Thoracic aorta (tissue), 2 donors: ENCODE measurements around the gene PPP2R5D. TPM values are rescaled to one million over a fixed set of nuclear protein-coding genes. Genes with fewer than 3 reads are reported as not detected.

ENCODE experiments used
- ATAC-seq: fragments of 150-250 bp; one replicate; pipeline ENCODE4 v1.8.0; 2017; ENCODE audit warnings: low read depth; ENCODE audit not compliant: insufficient number of reproducible peaks, low FRiP score
- DNase-seq: peaks from one replicate; pipeline ENCODE4 v3.0.0-alpha.2; 2020; ENCODE audit warnings: low spot score
- H3K27ac ChIP-seq, 2 donors: fragments of 200-600 bp; sonication (generic); 1 replicate in 1 of 2; 2 replicates in 1 of 2; pipeline ENCODE4 v1.5.1; 2016; ENCODE audit warnings: mild to moderate bottlenecking in 2 of 2, moderate library complexity in 2 of 2
- H3K27me3 ChIP-seq: fragments of 200-600 bp; sonication (generic); replicated peaks from 2 replicates; pipeline ENCODE4 v1.6.0; 2016; ENCODE audit warnings: mild to moderate bottlenecking; ENCODE audit not compliant: insufficient read depth
- H3K36me3 ChIP-seq: fragments of 200-600 bp; sonication (generic); one replicate; pipeline ENCODE4 v1.5.1; 2016
- H3K4me1 ChIP-seq, 2 donors: fragments of 200-600 bp; sonication (generic); 1 replicate in 1 of 2; 2 replicates in 1 of 2; pipeline versions ENCODE4 v1.5.1 to v1.6.0; 2016; ENCODE audit warnings: low read depth in 2 of 2, mild to moderate bottlenecking in 1 of 2; ENCODE audit not compliant: control insufficient read depth in 1 of 2
- H3K4me3 ChIP-seq: fragments of 200-600 bp; sonication (generic); 2 replicates; pipeline ENCODE4 v1.5.1; 2016; ENCODE audit warnings: mild to moderate bottlenecking
- H3K9me3 ChIP-seq: fragments of 200-600 bp; sonication (generic); 2 replicates; pipeline ENCODE4 v1.5.1; 2016
- CTCF ChIP-seq: fragments of 200-600 bp; sonication (generic); IDR thresholded peaks from one replicate; pipeline ENCODE4 v1.5.1; 2019; ENCODE audit warnings: antibody characterized with exemption
- total RNA-seq, 2 donors: library from RNA; depleted of rRNA; stranded (reverse); fragments of >200 nt; gene quantifications; one replicate each; pipeline versions ENCODE4 v1.1.0 to v1.2.3, GENCODE V29; 2016

PPP2R5D gene
- total RNA-seq, 2 donors from 2014 or later: 20.1 to 37.1 TPM

- no peak for DNase-seq
- Histone ChIP-seq H3K27ac (no peak overlapping the region), H3K36me3 (peaks cover 20% of the 10 kb centered on the region), H3K4me3 (peak overlapping the region; percentile 80), H3K4me1 (peaks cover 6 to 17% of the 10 kb centered on the region in 2 donors), H3K27me3 (no peaks in the 10 kb centered on the region), H3K9me3 (no peaks in the 10 kb centered on the region)
- ATAC-seq: no peak
- no peak for TF ChIP-seq CTCF
Measured at GRCh38 chr6:42961020-42961470, 23.3 kb upstream of the PPP2R5D start.

GRCh38 chr6:42962096-42962495 lies 22.3 kb upstream of the PPP2R5D start:
- Histone ChIP-seq H3K36me3 (peaks cover 28% of the 10 kb centered on the region), H3K4me3 (no peak overlapping the region), H3K27me3 (no peaks in the 10 kb centered on the region), H3K4me1 (peaks cover 6 to 17% of the 10 kb centered on the region in 2 donors), H3K9me3 (no peaks in the 10 kb centered on the region), H3K27ac (no peak overlapping the region)
- no peak for TF ChIP-seq CTCF
- DNase-seq (no peak), ATAC-seq (no peak)

GRCh38 chr6:42962502-42963178 lies 21.7 kb upstream of the PPP2R5D start:
- ATAC-seq (no peak), DNase-seq (no peak)
- H3K36me3 ChIP-seq: peaks cover 31% of the 10 kb centered on the region
- TF ChIP-seq CTCF: no peak
- H3K9me3 ChIP-seq: no peaks in the 10 kb centered on the region
- peaks cover 6 to 17% of the 10 kb centered on the region in 2 donors for H3K4me1 ChIP-seq
- no peak overlapping the region for H3K4me3 ChIP-seq
- no peak overlapping the region for H3K27ac ChIP-seq
- no peaks in the 10 kb centered on the region for H3K27me3 ChIP-seq

- no peak overlapping the region for H3K4me3 ChIP-seq
- DNase-seq: no peak
- H3K36me3 ChIP-seq: peaks cover 31% of the 10 kb centered on the region
- peaks cover 6 to 17% of the 10 kb centered on the region in 2 donors for H3K4me1 ChIP-seq
- H3K27ac ChIP-seq: no peak overlapping the region
- H3K27me3 ChIP-seq: no peaks in the 10 kb centered on the region
- no peaks in the 10 kb centered on the region for H3K9me3 ChIP-seq
- no peak for ATAC-seq
- no peak for TF ChIP-seq CTCF
Measured at GRCh38 chr6:42963179-42963854, 21.1 kb upstream of the PPP2R5D start.

- Histone ChIP-seq H3K27ac (no peak overlapping the region), H3K36me3 (peaks cover 31% of the 10 kb centered on the region), H3K4me1 (peaks cover 6 to 17% of the 10 kb centered on the region in 2 donors), H3K27me3 (no peaks in the 10 kb centered on the region), H3K9me3 (no peaks in the 10 kb centered on the region), H3K4me3 (no peak overlapping the region)
- DNase-seq (no peak), ATAC-seq (no peak)
- no peak for TF ChIP-seq CTCF
Measured at GRCh38 chr6:42963855-42964605, 20.3 kb upstream of the PPP2R5D start.
